ENCODE results near the gene VWF.

DNA sequence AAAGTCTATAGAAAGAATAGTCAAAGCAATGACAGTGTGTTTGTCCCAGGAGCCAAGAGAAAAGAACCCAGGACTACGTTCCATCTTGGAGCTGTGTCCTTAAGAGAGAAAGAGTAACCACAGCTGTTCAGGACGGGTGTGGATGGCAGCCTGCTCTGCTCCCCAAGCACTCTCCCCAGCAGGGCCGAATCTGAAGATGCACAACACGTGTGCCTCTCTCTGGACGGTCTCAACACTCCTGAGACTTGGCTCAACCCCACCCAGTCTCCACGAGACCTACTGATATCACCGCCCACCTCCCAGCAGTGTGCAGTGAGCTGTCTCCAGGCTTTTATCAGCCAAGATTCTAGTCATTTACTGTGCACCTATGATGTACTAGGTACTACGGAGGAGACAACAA is 152.1 kb downstream of the VWF start:
- TF ChIP-seq, protein P1, sequence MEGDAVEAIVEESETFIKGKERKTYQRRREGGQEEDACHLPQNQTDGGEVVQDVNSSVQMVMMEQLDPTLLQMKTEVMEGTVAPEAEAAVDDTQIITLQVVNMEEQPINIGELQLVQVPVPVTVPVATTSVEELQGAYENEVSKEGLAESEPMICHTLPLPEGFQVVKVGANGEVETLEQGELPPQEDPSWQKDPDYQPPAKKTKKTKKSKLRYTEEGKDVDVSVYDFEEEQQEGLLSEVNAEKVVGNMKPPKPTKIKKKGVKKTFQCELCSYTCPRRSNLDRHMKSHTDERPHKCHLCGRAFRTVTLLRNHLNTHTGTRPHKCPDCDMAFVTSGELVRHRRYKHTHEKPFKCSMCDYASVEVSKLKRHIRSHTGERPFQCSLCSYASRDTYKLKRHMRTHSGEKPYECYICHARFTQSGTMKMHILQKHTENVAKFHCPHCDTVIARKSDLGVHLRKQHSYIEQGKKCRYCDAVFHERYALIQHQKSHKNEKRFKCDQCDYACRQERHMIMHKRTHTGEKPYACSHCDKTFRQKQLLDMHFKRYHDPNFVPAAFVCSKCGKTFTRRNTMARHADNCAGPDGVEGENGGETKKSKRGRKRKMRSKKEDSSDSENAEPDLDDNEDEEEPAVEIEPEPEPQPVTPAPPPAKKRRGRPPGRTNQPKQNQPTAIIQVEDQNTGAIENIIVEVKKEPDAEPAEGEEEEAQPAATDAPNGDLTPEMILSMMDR (IDR thresholded peaks at IDR 0.05; ENCODE audit: insufficient read depth, low read length): no peak
- no peak for TF ChIP-seq SPI1 (IDR thresholded peaks at IDR 0.05; ENCODE audit: borderline replicate concordance, low read depth)
- TF ChIP-seq GABPA (IDR thresholded peaks at IDR 0.05; ENCODE audit: low read depth): no peak
- TF ChIP-seq, protein P2, sequence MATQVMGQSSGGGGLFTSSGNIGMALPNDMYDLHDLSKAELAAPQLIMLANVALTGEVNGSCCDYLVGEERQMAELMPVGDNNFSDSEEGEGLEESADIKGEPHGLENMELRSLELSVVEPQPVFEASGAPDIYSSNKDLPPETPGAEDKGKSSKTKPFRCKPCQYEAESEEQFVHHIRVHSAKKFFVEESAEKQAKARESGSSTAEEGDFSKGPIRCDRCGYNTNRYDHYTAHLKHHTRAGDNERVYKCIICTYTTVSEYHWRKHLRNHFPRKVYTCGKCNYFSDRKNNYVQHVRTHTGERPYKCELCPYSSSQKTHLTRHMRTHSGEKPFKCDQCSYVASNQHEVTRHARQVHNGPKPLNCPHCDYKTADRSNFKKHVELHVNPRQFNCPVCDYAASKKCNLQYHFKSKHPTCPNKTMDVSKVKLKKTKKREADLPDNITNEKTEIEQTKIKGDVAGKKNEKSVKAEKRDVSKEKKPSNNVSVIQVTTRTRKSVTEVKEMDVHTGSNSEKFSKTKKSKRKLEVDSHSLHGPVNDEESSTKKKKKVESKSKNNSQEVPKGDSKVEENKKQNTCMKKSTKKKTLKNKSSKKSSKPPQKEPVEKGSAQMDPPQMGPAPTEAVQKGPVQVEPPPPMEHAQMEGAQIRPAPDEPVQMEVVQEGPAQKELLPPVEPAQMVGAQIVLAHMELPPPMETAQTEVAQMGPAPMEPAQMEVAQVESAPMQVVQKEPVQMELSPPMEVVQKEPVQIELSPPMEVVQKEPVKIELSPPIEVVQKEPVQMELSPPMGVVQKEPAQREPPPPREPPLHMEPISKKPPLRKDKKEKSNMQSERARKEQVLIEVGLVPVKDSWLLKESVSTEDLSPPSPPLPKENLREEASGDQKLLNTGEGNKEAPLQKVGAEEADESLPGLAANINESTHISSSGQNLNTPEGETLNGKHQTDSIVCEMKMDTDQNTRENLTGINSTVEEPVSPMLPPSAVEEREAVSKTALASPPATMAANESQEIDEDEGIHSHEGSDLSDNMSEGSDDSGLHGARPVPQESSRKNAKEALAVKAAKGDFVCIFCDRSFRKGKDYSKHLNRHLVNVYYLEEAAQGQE (IDR thresholded peaks at IDR 0.05; ENCODE audit: insufficient replicate concordance, low read depth): no peak
- TF ChIP-seq POLR2AphosphoS5 (IDR thresholded peaks at IDR 0.05; ENCODE audit: low read depth): no peak
